B cell (primary cell): Measurements from ENCODE around the gene ADAMTS2. TPM values are rescaled to one million over a fixed set of nuclear protein-coding genes. Genes with fewer than 3 reads are reported as not detected.

ENCODE experiments used
- ATAC-seq: fragments of 200-7000 bp; cut with Tn5 transposase; one replicate; pipeline ENCODE4 v1.10.0; 2021; ENCODE audit warnings: low read depth, mild to moderate bottlenecking, moderate number of reproducible peaks, moderate library complexity
- CTCF ChIA-PET: fragments of 350-600 bp; sonication (Branson Sonifier 250); formaldehyde crosslinking; loops from one replicate; lab custom pipeline; 2021; ENCODE audit warnings: antibody characterized with exemption, inconsistent platforms; lab: Charles Lee
- POLR2A ChIA-PET: fragments of 350-600 bp; sonication (Branson Sonifier 250); formaldehyde crosslinking; loops from one replicate; lab custom pipeline; 2021; ENCODE audit warnings: antibody characterized with exemption; lab: Charles Lee
- DNase-seq: peaks from one replicate; pipeline ENCODE4 v3.0.0; 2013
- H2AFZ ChIP-seq: 2 replicates; pipeline ENCODE4 v1.6.1; 2012; ENCODE audit warnings: mild to moderate bottlenecking, low read depth, low read length; ENCODE audit not compliant: insufficient read depth, poor library complexity, severe bottlenecking
- H3K27ac ChIP-seq, 2 donors: 1 replicate in 1 of 2; 2 replicates in 1 of 2; pipeline ENCODE4 v1.5.1; 2012 to 2013; ENCODE audit warnings: low read length in 2 of 2, mild to moderate bottlenecking in 2 of 2, moderate library complexity in 1 of 2
- H3K27me3 ChIP-seq, 4 experiments: fragments of 200-600 bp in 1 of 4; sonication (generic) in 1 of 4; replicated peaks in 1 of 4; 1 replicate in 2 of 4; 2 replicates in 2 of 4; pipeline versions ENCODE4 v1.6.1 to v1.7.0; 2013 to 2016; ENCODE audit warnings: low read length in 3 of 4, mild to moderate bottlenecking in 2 of 4, mixed read lengths in 1 of 4, moderate library complexity in 1 of 4; ENCODE audit not compliant: insufficient read depth in 4 of 4, control insufficient read depth in 3 of 4; ENCODE audit errors: control extremely low read depth in 1 of 4
- H3K36me3 ChIP-seq, 2 experiments: replicated peaks in 1 of 2; 1 replicate in 1 of 2; 2 replicates in 1 of 2; pipeline versions ENCODE4 v1.6.1 to v1.7.1; 2013; ENCODE audit warnings: low read length in 1 of 2; ENCODE audit not compliant: insufficient read depth in 2 of 2, control insufficient read depth in 1 of 2; ENCODE audit errors: control extremely low read depth in 1 of 2, extremely low read depth in 1 of 2
- H3K4me1 ChIP-seq, 2 donors: fragments of 200-600 bp in 1 of 2; sonication (generic) in 1 of 2; 1 replicate in 1 of 2; 2 replicates in 1 of 2; pipeline versions ENCODE4 v1.5.1 to v1.6.1; 2013 to 2017; ENCODE audit warnings: low read length in 2 of 2; ENCODE audit not compliant: control insufficient read depth in 2 of 2, insufficient read depth in 2 of 2
- H3K4me2 ChIP-seq: replicated peaks from 2 replicates; pipeline ENCODE3; 2012; ENCODE audit warnings: mild to moderate bottlenecking, low read depth, low read length; ENCODE audit not compliant: poor library complexity, severe bottlenecking
- H3K4me3 ChIP-seq, 5 experiments: fragments of 200-600 bp in 1 of 5; sonication (generic) in 1 of 5; 1 replicate in 3 of 5; 2 replicates in 2 of 5; pipeline versions ENCODE4 v1.5.1 to v1.7.0; 2011 to 2016; ENCODE audit warnings: low read length in 4 of 5, mild to moderate bottlenecking in 4 of 5, low read depth in 2 of 5, control low read depth in 1 of 5, moderate library complexity in 1 of 5; ENCODE audit not compliant: insufficient read depth in 1 of 5; ENCODE audit errors: control extremely low read depth in 1 of 5, extremely low read depth in 1 of 5
- H3K79me2 ChIP-seq: fragments of 200-600 bp; sonication (generic); one replicate; pipeline ENCODE4 v1.6.0; 2016; ENCODE audit warnings: low read length; ENCODE audit not compliant: control insufficient read depth, insufficient read depth
- H3K9ac ChIP-seq: fragments of 200-600 bp; sonication (generic); 2 replicates; pipeline ENCODE4 v1.6.1; 2017; ENCODE audit warnings: mild to moderate bottlenecking, low read length, moderate library complexity
- H3K9me3 ChIP-seq, 3 donors: one replicate each; pipeline versions ENCODE4 v1.6.1 to v1.7.1; 2013; ENCODE audit warnings: low read length in 2 of 3; ENCODE audit not compliant: control insufficient read depth in 2 of 3, insufficient read depth in 1 of 3; ENCODE audit errors: control extremely low read depth in 1 of 3
- H4K20me1 ChIP-seq: 2 replicates; pipeline ENCODE4 v1.6.0; 2012; ENCODE audit warnings: mild to moderate bottlenecking, low read length; ENCODE audit not compliant: insufficient read depth, control insufficient read depth, poor library complexity, severe bottlenecking
- H3K27ac Mint-ChIP-seq: one replicate; pipeline ENCODE4 v1.8.0; 2021; ENCODE audit warnings: mixed read lengths
- H3K27me3 Mint-ChIP-seq: one replicate; pipeline ENCODE4 v1.8.0; 2021; ENCODE audit warnings: mixed read lengths
- H3K4me1 Mint-ChIP-seq: one replicate; pipeline ENCODE4 v1.8.0; 2021; ENCODE audit warnings: mixed read lengths
- H3K4me3 Mint-ChIP-seq: one replicate; pipeline ENCODE4 v1.8.0; 2021; ENCODE audit warnings: mixed read lengths
- H3K9me3 Mint-ChIP-seq: one replicate; pipeline ENCODE4 v1.8.0; 2022; ENCODE audit warnings: mixed read lengths; ENCODE audit not compliant: insufficient read depth
- CTCF ChIP-seq: fragments of 200-600 bp; IDR thresholded peaks from one replicate; pipeline ENCODE4 v1.8.0; 2022; ENCODE audit warnings: antibody characterized with exemption, mild to moderate bottlenecking
- EZH2 ChIP-seq: IDR thresholded peaks from 2 replicates; pipeline ENCODE4 v1.6.1; 2012; ENCODE audit warnings: borderline replicate concordance, low read depth, mild to moderate bottlenecking, moderate library complexity, low read length; ENCODE audit not compliant: insufficient read depth, poor library complexity, severe bottlenecking
- WGBS: methylation state at CpG from one replicate; pipeline ENCODE4 v1.1.5; 2013; ENCODE audit warnings: missing lambda C conversion rate; ENCODE audit not compliant: insufficient coverage; 5-methylcytosine and 5-hydroxymethylcytosine counted together
- intact Hi-C: fragments of 100-400 bp; cut with micrococcal nuclease; formaldehyde crosslinking; loops from one replicate; pipeline ENCODE4 v1.10.0; 2022
- polyA plus RNA-seq: library from polyadenylated mRNA; depleted of rRNA; stranded (reverse); fragments of >200 nt; gene quantifications from 2 replicates; pipeline ENCODE4 v1.2.3, GENCODE V29; 2012
- total RNA-seq, 2 donors: library from RNA; stranded (reverse); fragments of 120-200 nt in 1 of 2; gene quantifications; 1 replicate in 1 of 2; 2 replicates in 1 of 2; pipeline versions ENCODE4 v1.2.3 to v1.2.4, GENCODE V29; 2013 to 2022

Gene ADAMTS2
- total and polyA plus RNA-seq, 2 donors (not counting 1 experiment from before 2014, with no cell fraction given) = not detected

- Mint-ChIP-seq H3K27me3 (peaks cover 51% of the 10 kb centered on the region), H3K4me3 (peak overlapping the region; percentile 12), H3K4me1 (peaks cover 9% of the 10 kb centered on the region), H3K9me3 (no peaks in the 10 kb centered on the region), H3K27ac (no peak overlapping the region)
- ATAC-seq (no peak), DNase-seq (no peak)
- H3K9me3 ChIP-seq = peaks cover 0 to 6% (median 0%) of the 10 kb centered on the region in 3 donors
- H3K79me2 ChIP-seq = no peaks in the 10 kb centered on the region
- no peak overlapping the region for H3K4me3 ChIP-seq
- ChIA-PET CTCF (no interaction called here), POLR2A (no interaction called here)
- no peaks in the 10 kb centered on the region for H4K20me1 ChIP-seq
- 77% methylated on average over 7 of the region's 7 CpGs for WGBS
- no peak overlapping the region for H3K4me2 ChIP-seq
- intact Hi-C loops = no loop called here
- TF ChIP-seq CTCF (no peak), EZH2 (no peak)
- H3K9ac ChIP-seq = no peak overlapping the region
- no peaks in the 10 kb centered on the region for H3K36me3 ChIP-seq
- H3K27ac ChIP-seq = no peak overlapping the region
- peaks cover 10 to 11% of the 10 kb centered on the region in 2 donors for H3K4me1 ChIP-seq
- peaks cover 0 to 46% (median 12%) of the 10 kb centered on the region in 4 experiments for H3K27me3 ChIP-seq
- no peak overlapping the region for H2AFZ ChIP-seq
Observed at GRCh38 chr5:179346401-179346800, 1.1 kb upstream of the ADAMTS2 start.

GRCh38 chr5:179345183-179345432, 153 bp downstream of the ADAMTS2 start:
- no peak overlapping the region for H3K27ac Mint-ChIP-seq
- CTCF ChIA-PET = no interaction called here

More at GRCh38 chr5:179345183-179345432, 153 bp downstream of the ADAMTS2 start:
- peaks cover 10 to 11% of the 10 kb centered on the region in 2 donors for H3K4me1 ChIP-seq
- H3K36me3 ChIP-seq = no peaks in the 10 kb centered on the region
- no peak overlapping the region for H3K4me3 ChIP-seq
- H3K27ac ChIP-seq = no peak overlapping the region
- no peak overlapping the region for H2AFZ ChIP-seq
- no peak for DNase-seq
- no peak overlapping the region for H3K4me3 Mint-ChIP-seq
- H3K9me3 Mint-ChIP-seq = no peaks in the 10 kb centered on the region
- H3K9me3 ChIP-seq = peaks cover 0 to 4% (median 0%) of the 10 kb centered on the region in 3 donors
- H3K4me1 Mint-ChIP-seq = peaks cover 9% of the 10 kb centered on the region
- peaks cover 0 to 46% (median 12%) of the 10 kb centered on the region in 4 experiments for H3K27me3 ChIP-seq
- ATAC-seq = no peak
- peaks cover 62% of the 10 kb centered on the region for H3K27me3 Mint-ChIP-seq
- no peaks in the 10 kb centered on the region for H3K79me2 ChIP-seq
- WGBS = 5% methylated on average over 34 of the region's 36 CpGs
- no peak overlapping the region for H3K9ac ChIP-seq
- TF ChIP-seq EZH2 (no peak), CTCF (no peak)
- POLR2A ChIA-PET = no interaction called here
- H4K20me1 ChIP-seq = no peaks in the 10 kb centered on the region
- H3K4me2 ChIP-seq = peak overlapping the region; percentile 52
- intact Hi-C loops = no loop called here
